NCI-H2227 treated with DMSO at 0.1 percent for 48 hours (cell line): ENCODE data around the gene MEI4.
A peak's percentile ranks its signal among the peaks of the same experiment; 100 is the strongest.
"Not testable (repeated sequence)": the region's sequence is repeated elsewhere in the genome, so short reads cannot be mapped to it uniquely, and the experiment has no call there.

ENCODE experiments used
- DNase-seq: peaks from one replicate; lab custom pipeline; 2025; lab: John Stamatoyannopoulos, UW

Gene MEI4, protein sequence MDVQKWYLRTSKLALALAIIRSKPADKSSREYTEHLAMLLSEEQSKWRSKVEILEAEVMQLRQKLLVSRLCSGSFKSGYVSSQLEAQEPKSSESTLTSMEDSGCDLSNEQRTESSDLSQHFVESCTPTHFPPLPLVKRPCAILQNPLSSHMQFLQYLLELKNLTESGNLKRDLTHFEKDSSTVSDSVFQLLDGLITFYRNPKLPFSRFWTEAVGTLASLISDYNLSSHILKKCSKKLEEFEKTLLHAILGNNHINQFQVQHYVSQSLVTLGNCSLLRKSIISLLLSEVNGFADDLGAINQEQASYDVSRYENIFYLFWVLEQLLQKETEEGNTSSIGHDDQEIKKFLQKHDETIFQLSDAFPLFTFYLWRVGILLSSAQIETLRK

DNA sequence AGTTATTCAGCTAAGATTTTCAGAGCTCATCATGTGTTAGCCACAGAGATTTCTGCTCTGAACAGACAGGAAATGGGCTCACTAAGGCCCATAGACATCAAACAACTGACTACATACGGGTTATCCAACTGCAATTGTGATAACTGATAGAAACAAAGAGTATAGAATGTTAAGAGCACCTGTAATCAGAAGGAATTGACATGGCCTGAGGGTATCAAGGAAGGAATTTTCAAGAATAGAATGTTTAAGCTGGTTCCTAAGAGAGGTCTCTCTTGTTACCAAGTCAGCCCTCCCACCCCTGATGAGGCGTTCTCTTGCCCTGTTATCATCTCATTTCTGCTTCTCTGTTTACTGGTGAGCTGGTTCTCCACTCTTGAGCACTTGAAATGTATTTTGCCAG is at the start of gene MEI4:
TSS of gene MEI4 (plus strand) at position 301 of the 400 bp plus-strand sequence. CDS start 37,633 bp downstream, outside the sequence.
- DNase-seq: no peak

DNA sequence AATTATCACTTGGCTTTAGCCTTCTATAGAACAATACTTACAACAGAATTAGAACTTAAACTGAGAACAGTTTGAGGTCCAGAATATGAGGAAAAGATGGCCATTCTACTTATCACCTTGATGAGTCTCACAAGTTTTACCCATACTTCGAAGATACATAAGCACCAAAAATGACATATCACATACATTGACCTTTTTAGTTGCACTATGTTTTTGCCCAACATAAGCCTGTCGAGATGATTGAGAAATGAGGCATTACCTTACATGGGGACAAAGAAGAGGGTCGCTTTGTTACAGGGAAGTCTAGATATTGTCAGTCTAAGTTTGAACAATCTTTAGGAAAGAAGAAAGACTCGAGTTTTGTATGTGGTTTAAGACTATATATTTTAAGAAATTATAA is 48.4 kb upstream of the MEI4 start:
- DNase-seq: no peak

- no peak for DNase-seq
Measured at GRCh38 chr6:77607004-77607403, 45.8 kb upstream of the MEI4 start.

- DNase-seq: no peak
Measured at GRCh38 chr6:77609106-77609505, 43.7 kb upstream of the MEI4 start.

- no peak for DNase-seq
Measured at GRCh38 chr6:77619114-77619513, 33.7 kb upstream of the MEI4 start.

GRCh38 chr6:77620278-77620882 is 32.5 kb upstream of the MEI4 start:
- no peak for DNase-seq

DNA sequence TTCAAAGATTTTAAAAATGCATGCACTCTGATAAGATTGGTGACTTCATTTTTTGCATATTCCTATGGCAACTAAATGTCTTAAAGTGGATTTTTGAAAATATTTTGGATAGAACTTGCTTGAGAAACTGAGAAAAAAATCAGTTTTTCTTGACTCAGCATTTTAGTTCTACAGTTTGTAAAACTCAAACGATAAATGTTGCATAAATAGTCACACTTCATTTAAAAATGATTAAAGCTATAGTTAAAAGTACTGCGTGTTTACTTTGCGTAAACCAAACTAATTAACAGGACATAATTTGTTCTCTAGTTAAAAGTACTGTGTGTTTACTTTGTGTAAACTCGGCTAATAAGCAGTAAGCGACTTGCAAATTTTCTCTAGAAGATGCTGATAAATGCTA is 28.3 kb upstream of the MEI4 start:
- DNase-seq: no peak

DNA sequence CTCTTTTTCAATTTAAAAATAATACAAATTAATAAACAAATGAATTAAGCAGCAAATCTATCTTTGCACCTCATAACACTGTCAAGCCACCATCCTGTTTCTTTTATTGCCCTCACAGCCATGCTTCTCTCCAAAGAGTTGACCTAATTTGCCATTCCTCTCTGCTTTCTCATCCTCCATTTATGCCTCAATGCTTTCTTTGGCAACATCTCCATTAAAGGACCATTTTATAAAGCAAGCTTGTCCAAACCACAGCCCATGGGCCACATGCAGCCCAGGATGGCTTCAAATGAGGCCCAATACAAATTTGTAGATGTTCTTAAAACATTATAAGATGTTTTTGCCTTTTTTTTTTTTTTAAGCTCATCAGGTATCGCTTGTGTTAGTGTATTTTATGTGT is 26.4 kb upstream of the MEI4 start:
- DNase-seq: no peak

DNA sequence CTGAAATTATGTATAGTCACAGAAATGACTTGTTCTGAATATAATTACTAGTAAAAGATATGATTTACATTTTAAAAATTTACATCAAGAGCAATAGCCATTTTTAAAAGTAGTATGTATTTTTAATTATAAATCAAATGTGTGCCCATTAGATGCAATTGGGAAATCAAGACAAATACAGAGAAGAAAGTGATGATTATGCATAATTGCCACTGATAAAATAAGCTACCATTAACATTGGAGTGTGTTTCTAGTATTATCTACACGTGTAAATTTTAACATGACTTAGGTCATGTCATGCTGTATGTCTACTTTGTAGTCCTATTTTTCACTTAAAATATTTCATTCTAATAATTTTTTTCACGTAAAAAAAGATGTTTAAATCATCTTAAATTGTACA is 22.8 kb upstream of the MEI4 start:
- DNase-seq: no peak

- DNase-seq: no peak
Measured at GRCh38 chr6:77633471-77633870, 19.4 kb upstream of the MEI4 start.

DNA sequence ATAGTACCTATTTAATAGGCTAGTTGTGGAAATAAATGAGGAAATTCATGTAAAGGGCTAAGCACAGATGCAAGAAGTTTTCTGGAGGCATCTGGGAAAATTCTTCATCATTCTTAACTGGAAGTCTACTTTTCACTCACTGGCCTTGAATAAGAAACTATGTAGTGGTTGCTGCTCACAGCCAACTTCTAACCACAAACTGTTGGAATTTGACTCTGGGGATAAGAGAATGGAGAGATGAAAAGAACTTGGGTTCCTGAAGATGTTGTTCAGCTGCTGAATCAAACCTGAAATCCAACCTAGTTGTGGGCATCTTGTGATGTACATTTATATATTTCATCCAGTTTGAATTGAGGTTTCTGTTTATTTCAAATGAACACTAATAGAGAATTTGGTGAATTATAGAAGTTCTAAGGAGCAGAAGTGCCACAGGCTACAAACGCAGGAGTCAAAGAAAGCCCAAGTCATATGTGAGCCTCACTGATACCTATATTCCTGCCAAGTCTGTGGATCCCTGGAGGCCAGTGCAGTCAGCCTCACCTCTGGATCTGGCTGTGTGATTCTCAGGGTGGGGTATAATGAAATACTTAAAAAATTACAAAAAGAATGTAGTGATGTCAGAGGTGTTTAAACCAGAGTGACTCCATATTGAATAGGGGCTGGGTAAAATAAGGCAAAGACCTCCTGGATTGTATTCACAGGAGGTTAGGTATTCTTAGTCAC is 18.7 kb upstream of the MEI4 start:
- DNase-seq: no peak

- DNase-seq: no peak
Measured at GRCh38 chr6:77638129-77638830, 14.6 kb upstream of the MEI4 start.

DNA sequence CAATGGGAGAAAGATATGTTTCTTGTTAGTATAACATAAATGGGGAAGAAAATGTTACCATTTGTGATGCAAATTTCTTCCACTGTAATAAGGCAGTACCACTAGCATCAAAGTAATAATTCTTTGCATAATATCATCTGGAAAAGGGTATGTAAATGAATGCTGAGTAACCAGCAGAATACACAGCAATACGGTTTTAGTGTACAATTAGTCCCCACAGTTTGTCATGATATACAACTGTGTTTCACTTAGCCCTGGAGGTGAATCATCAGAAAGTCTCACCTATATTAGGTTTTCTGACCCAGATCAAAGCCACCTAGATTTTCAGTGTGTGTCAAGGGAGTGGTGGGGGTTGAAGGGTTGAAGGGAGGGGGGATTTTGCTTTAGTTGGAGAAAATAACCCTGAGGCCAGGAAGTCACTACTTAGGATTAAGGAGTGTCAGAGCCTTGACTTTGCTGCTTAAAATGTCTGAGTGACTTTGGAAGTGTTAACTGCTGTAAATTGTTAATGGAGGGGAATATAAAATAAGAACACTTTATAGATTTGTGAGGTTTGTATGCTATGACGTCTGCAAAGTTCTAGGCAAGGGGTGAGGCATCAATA is 8.6 kb upstream of the MEI4 start:
- DNase-seq: no peak

- peak; percentile 82 for DNase-seq
Measured at GRCh38 chr6:77650098-77650663, 2.7 kb upstream of the MEI4 start.

DNA sequence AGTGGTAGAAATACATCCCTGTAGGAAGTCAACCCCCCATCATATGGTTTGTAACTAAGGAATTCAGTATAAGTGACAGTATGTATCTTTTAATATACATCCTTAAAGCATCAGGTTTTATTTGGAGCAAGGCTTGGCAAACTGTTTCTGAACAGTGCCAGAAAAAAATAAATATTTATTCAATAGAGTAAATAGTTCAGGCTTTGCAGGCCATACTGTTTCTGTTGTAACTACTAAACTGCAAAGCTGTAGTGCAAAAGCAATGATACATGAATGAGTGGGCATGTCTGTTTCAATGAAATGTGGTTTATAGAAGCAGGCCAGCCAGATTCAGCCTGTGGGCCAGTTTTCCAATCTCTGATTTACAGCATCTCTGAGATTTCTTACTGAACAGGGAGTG is 977 bp downstream of the MEI4 start:
- no peak for DNase-seq

- not testable (repeated sequence) for DNase-seq
Measured at GRCh38 chr6:77655035-77655434, 2.2 kb downstream of the MEI4 start.

DNA sequence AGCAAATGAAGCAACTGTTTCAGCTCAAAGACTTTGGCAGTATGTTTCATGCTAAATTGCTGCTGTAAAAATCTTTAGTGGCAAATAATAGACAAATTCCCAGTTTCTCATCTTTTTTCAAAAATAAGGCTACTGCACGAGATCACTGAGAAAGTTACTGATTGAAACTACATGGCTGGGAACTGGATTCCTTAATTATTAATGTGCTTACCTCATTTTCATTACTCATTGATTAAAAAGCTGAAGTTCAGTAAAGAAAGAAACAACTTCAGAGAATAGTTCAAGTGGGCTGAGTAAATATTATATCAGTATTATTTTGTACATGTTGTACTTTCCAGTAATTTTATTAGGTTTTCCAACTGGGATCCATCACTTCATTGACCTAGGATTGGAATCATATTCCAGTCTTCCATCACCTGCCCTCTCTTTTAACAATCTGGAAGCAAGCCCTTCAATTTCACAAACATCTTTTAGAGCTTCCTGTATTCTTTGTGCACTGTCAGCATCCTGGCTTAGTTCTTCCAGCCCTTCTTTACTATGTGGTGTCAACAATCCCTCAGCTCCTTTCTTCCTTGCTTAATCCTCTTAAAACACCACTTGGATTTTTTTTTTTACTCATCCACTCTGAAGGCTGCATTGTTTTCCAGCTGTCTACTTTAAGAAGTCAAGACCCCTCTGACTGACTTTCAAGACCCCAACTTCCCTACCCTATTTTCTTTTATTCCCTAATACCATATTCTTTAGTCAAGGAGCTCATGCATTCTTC is 4.3 kb downstream of the MEI4 start:
- DNase-seq: no peak

DNA sequence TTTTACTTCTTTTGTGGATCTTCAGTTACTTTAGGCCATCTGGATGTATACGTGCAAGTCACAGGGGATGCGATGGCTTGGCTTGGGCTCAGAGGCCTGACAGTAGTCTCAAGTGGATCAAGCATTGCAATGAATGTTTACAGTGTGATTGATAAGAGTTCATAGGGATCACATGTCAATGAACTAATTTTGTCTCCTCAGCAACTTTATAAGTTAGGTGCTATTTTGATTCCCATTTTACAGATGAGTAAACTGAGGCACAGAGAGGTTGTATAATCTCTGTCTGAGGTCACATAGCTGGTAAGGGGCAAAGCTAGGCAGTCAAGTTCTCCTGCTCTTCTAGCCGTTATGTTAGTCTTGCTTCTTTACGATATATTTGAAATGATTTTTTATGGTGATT is 13.5 kb downstream of the MEI4 start:
- DNase-seq: no peak

GRCh38 chr6:77666846-77667245 is 14.0 kb downstream of the MEI4 start:
- no peak for DNase-seq

- DNase-seq: no peak
Measured at GRCh38 chr6:77669913-77670312, 17.1 kb downstream of the MEI4 start.

DNA sequence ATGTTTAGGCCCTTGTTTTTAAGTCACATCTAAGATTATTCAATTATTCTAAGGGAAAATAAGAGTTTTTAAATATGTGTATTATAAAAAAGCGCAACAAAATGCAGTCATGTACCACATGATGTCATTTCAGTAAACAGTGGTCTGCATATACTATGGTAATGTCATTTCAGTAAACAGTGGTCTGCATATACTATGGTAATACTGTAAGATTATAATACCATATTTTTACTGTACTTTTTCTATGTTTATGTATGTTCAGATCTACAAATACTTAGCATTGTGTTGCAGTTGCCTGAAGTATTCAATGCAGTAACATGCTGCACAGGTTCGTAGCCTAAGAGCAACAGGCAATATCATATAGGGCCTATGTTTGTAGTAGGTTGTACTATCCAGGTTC is 21.4 kb downstream of the MEI4 start:
- no peak for DNase-seq
